Keratinocyte (primary cell): Measurements from ENCODE around the gene WDR45B. TPM values are rescaled to one million over a fixed set of nuclear protein-coding genes. Genes with fewer than 3 reads are reported as not detected.

Source experiments
- DNase-seq: peaks from one replicate; pipeline ENCODE4 v3.0.0-alpha.2; 2011; ENCODE audit warnings: low read depth, missing footprints, low spot score
- FAIRE-seq: peaks from 2 replicates; lab custom pipeline; 2011; peaks lifted over from hg19 to GRCh38; lab: Jason Lieb, UNC
- H2AFZ ChIP-seq: 2 replicates; pipeline ENCODE4 v1.6.0; 2012; ENCODE audit warnings: low read length, control low read depth, inconsistent platforms; ENCODE audit not compliant: control insufficient read depth
- H3K27ac ChIP-seq: 2 replicates; pipeline ENCODE4 v1.5.1; 2011; ENCODE audit warnings: low read length; ENCODE audit not compliant: control insufficient read depth, insufficient read depth
- H3K27me3 ChIP-seq: 3 replicates; pipeline ENCODE4 v1.6.0; 2011; ENCODE audit warnings: low read length; ENCODE audit not compliant: control insufficient read depth, insufficient read depth; ENCODE audit errors: extremely low read depth
- H3K36me3 ChIP-seq, 2 experiments: 2 replicates in 1 of 2; 3 replicates in 1 of 2; pipeline ENCODE4 v1.5.1; 2011; ENCODE audit warnings: low read length in 2 of 2, mild to moderate bottlenecking in 1 of 2; ENCODE audit not compliant: control insufficient read depth in 2 of 2, insufficient read depth in 2 of 2; ENCODE audit errors: extremely low read depth in 1 of 2
- H3K4me1 ChIP-seq: 3 replicates; pipeline ENCODE4 v1.5.1; 2011; ENCODE audit warnings: low read length; ENCODE audit not compliant: control insufficient read depth, insufficient read depth; ENCODE audit errors: extremely low read depth
- H3K4me2 ChIP-seq: 3 replicates; pipeline ENCODE4 v1.6.0; 2011; ENCODE audit warnings: low read depth, low read length; ENCODE audit not compliant: control insufficient read depth, insufficient read depth; ENCODE audit errors: extremely low read depth
- H3K4me3 ChIP-seq, 3 experiments: fragments of 200-600 bp in 1 of 3; sonication (generic) in 1 of 3; 2 replicates in 2 of 3; 3 replicates in 1 of 3; pipeline ENCODE4 v1.5.1; 2011 to 2016; ENCODE audit warnings: low read length in 3 of 3, mild to moderate bottlenecking in 3 of 3, control low read depth in 2 of 3, inconsistent platforms in 1 of 3, low read depth in 1 of 3, mixed read lengths in 1 of 3, mixed run types in 1 of 3, moderate library complexity in 1 of 3; ENCODE audit not compliant: control insufficient read depth in 2 of 3, insufficient read depth in 2 of 3; ENCODE audit errors: extremely low read depth in 1 of 3
- H3K79me2 ChIP-seq: 2 replicates; pipeline ENCODE4 v1.6.0; 2012; ENCODE audit warnings: low read length; ENCODE audit not compliant: control insufficient read depth, insufficient read depth
- H3K9ac ChIP-seq: 3 replicates; pipeline ENCODE4 v1.6.0; 2011; ENCODE audit warnings: low read length; ENCODE audit not compliant: control insufficient read depth, insufficient read depth; ENCODE audit errors: extremely low read depth
- H3K9me1 ChIP-seq: 3 replicates; pipeline ENCODE4 v1.6.0; 2011; ENCODE audit warnings: low read length; ENCODE audit not compliant: control insufficient read depth, insufficient read depth; ENCODE audit errors: extremely low read depth
- H3K9me3 ChIP-seq: 2 replicates; pipeline ENCODE4 v1.5.1; 2012; ENCODE audit warnings: low read depth, low read length; ENCODE audit not compliant: control insufficient read depth
- H4K20me1 ChIP-seq: 3 replicates; pipeline ENCODE4 v1.6.0; 2011; ENCODE audit warnings: low read length; ENCODE audit not compliant: control insufficient read depth, insufficient read depth; ENCODE audit errors: extremely low read depth
- EZH2 ChIP-seq: IDR thresholded peaks from one replicate; pipeline ENCODE4 v1.6.1; 2012; ENCODE audit warnings: inconsistent platforms, mild to moderate bottlenecking, low read length, moderate library complexity
- dilution Hi-C: fragments of 300-500 bp; cut with MboI; formaldehyde crosslinking; loops from one replicate; pipeline ENCODE4 v1.7.0; 2020; ENCODE audit warnings: low sequenced_read_pairs; ENCODE audit not compliant: extremely low pct_ligation_motif_present
- polyA plus RNA-seq, 5 experiments: library from polyadenylated mRNA; depleted of rRNA in 3 of 5; stranded (reverse) in 3 of 5; stranded (forward) in 1 of 5; unstranded in 1 of 5; fragments of >200 nt; gene quantifications; 1 replicate in 1 of 5; 2 replicates in 3 of 5; 3 replicates in 1 of 5; pipeline versions ENCODE4 v1.2.1 to v1.2.3, GENCODE V29; 2011 to 2012; ENCODE audit warnings: missing spikeins in 2 of 5, low read depth in 1 of 5, low replicate concordance in 1 of 5
- TF ChIP-seq, protein P1 (sequence below), 3 experiments: IDR thresholded peaks in 1 of 3; conservative IDR thresholded peaks in 1 of 3; optimal IDR thresholded peaks in 1 of 3; 2 replicates in 2 of 3; 3 replicates in 1 of 3; pipeline versions ENCODE3 to v1.5.1; 2011; ENCODE audit warnings: low read length in 3 of 3, mild to moderate bottlenecking in 3 of 3, moderate library complexity in 2 of 3, control low read depth in 1 of 3, inconsistent platforms in 1 of 3; ENCODE audit not compliant: insufficient read depth in 2 of 3; ENCODE audit errors: extremely low read depth in 1 of 3

Gene WDR45B
- polyA plus RNA-seq, 1 donor (not counting 4 experiments of a cell fraction or from before 2014, with no cell fraction given) = 77.2 TPM

DNA sequence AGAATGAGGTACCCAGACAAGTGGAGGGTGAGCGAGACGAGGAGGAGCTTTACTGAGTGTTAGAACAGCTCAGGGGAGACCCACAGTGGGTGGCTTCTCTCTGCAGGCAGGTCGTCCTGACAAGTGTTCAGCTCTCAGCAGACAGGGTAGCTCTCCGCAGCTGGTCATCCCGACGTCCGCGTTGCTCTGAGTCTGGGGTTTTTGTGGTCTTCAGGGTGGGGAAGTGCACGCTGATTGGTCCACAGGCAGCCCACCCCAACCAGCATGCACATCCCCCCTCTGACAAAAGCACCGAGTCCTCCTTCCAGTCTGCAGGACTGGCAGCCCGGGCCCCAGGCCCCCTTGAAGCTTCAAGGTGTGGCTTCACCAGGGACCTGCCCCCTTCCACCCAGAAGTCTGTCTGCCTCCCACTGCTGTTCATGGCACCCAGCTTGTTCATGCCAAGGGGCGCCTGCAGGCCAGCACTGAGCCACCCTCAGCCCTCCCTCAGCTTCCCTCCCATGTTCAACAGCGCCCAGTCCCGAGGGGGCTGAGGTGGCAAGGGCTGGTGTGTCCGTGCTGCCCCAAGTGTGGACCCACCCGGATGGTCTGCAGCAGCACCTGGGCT lies 19.9 kb upstream of the WDR45B start:
- TF ChIP-seq, protein P1, sequence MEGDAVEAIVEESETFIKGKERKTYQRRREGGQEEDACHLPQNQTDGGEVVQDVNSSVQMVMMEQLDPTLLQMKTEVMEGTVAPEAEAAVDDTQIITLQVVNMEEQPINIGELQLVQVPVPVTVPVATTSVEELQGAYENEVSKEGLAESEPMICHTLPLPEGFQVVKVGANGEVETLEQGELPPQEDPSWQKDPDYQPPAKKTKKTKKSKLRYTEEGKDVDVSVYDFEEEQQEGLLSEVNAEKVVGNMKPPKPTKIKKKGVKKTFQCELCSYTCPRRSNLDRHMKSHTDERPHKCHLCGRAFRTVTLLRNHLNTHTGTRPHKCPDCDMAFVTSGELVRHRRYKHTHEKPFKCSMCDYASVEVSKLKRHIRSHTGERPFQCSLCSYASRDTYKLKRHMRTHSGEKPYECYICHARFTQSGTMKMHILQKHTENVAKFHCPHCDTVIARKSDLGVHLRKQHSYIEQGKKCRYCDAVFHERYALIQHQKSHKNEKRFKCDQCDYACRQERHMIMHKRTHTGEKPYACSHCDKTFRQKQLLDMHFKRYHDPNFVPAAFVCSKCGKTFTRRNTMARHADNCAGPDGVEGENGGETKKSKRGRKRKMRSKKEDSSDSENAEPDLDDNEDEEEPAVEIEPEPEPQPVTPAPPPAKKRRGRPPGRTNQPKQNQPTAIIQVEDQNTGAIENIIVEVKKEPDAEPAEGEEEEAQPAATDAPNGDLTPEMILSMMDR (optimal IDR thresholded peaks at IDR 0.05 in 1 of 3, IDR thresholded peaks at IDR 0.05 in 1 of 3, conservative IDR thresholded peaks at IDR 0.05 in 1 of 3; ENCODE audit: extremely low read depth in 1 of 3, insufficient read depth in 2 of 3, low read length in 3 of 3) = no peak
- no peak for TF ChIP-seq EZH2
- H3K4me3 ChIP-seq = no peak overlapping the region
- H4K20me1 ChIP-seq = no peaks in the 10 kb centered on the region
- H3K4me2 ChIP-seq = no peak overlapping the region
- no peak overlapping the region for H2AFZ ChIP-seq
- H3K9me3 ChIP-seq = no peaks in the 10 kb centered on the region
- H3K9me1 ChIP-seq = no peaks in the 10 kb centered on the region
- no peaks in the 10 kb centered on the region for H3K27me3 ChIP-seq
- H3K27ac ChIP-seq = no peak overlapping the region
- no peaks in the 10 kb centered on the region for H3K79me2 ChIP-seq
- H3K36me3 ChIP-seq = no peaks in the 10 kb centered on the region
- FAIRE-seq (no peak), DNase-seq (no peak)
- dilution Hi-C loops = no loop called here
- H3K4me1 ChIP-seq = peaks cover 2% of the 10 kb centered on the region
- H3K9ac ChIP-seq = no peak overlapping the region

DNA sequence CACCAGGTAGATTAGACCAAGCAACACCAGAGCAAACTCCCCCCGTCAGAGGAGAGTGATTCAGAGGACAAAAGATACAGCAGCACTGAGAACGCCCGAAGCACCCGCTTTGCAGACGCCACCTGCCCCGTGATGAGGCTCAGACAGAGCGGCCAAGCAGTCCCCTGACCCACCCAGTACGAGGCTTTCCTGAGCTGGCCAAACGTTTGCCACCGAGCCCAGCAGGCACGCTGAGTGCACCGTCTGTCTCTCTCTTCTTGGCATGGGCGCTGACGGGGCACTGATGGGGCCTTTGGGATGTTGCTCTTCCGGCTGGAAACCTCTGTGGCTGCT lies 19.4 kb upstream of the WDR45B start:
- Histone ChIP-seq H3K36me3 (no peaks in the 10 kb centered on the region), H2AFZ (no peak overlapping the region), H3K27me3 (no peaks in the 10 kb centered on the region), H3K79me2 (no peaks in the 10 kb centered on the region), H3K4me3 (no peak overlapping the region), H4K20me1 (no peaks in the 10 kb centered on the region), H3K9me3 (no peaks in the 10 kb centered on the region), H3K4me2 (no peak overlapping the region), H3K27ac (no peak overlapping the region), H3K9me1 (no peaks in the 10 kb centered on the region), H3K9ac (no peak overlapping the region), H3K4me1 (peaks cover 2% of the 10 kb centered on the region)
- no peak for TF ChIP-seq EZH2
- TF ChIP-seq, protein P1 (optimal IDR thresholded peaks at IDR 0.05 in 1 of 3, IDR thresholded peaks at IDR 0.05 in 1 of 3, conservative IDR thresholded peaks at IDR 0.05 in 1 of 3; ENCODE audit: extremely low read depth in 1 of 3, insufficient read depth in 2 of 3, low read length in 3 of 3) = no peak
- FAIRE-seq = no peak
- DNase-seq = no peak
- dilution Hi-C loops = no loop called here
